OCI-LY3 (cell line): ENCODE results near the gene TENM4.

Experiments
- H2AFZ ChIP-seq: fragments of 200-600, 300-600 bp; shearing (Covaris generic); 2 replicates; pipeline ENCODE4 v1.6.0; 2014; ENCODE audit warnings: antibody characterized with exemption, low read depth, low read length
- H3K27ac ChIP-seq: fragments of 200-600, 300-600 bp; sonication (generic); 2 replicates; pipeline ENCODE4 v1.5.1; 2014; ENCODE audit warnings: mild to moderate bottlenecking, low read length, moderate library complexity, mixed read lengths
- H3K27me3 ChIP-seq: fragments of 200-600, 300-600 bp; sonication (generic); 2 replicates; pipeline ENCODE4 v1.6.1; 2014; ENCODE audit warnings: low read depth, low read length, mixed read lengths
- H3K36me3 ChIP-seq: fragments of 200-600, 300-600 bp; sonication (generic); replicated peaks from 2 replicates; pipeline ENCODE3; 2014; ENCODE audit warnings: low read depth, low read length, mixed read lengths
- H3K4me1 ChIP-seq: fragments of 300-600, 200-600 bp; sonication (generic); 2 replicates; pipeline ENCODE4 v1.6.1; 2014; ENCODE audit warnings: low read length, mixed read lengths
- H3K4me2 ChIP-seq: fragments of 200-600, 300-600 bp; sonication (generic); 2 replicates; pipeline ENCODE4 v1.6.1; 2014; ENCODE audit warnings: low read length, mixed read lengths
- H3K4me3 ChIP-seq: fragments of 300-600, 200-600 bp; sonication (generic); 2 replicates; pipeline ENCODE4 v1.5.1; 2014; ENCODE audit warnings: antibody characterized with exemption, mild to moderate bottlenecking, low read length, moderate library complexity
- H3K79me2 ChIP-seq: fragments of 300-600, 200-600 bp; shearing (Covaris generic); 2 replicates; pipeline ENCODE4 v1.6.1; 2014; ENCODE audit warnings: mild to moderate bottlenecking, low read length, mixed read lengths
- H3K9ac ChIP-seq: fragments of 300-600, 200-600 bp; shearing (Covaris generic); 2 replicates; pipeline ENCODE4 v1.6.0; 2014; ENCODE audit warnings: mild to moderate bottlenecking, low read length, moderate library complexity
- H3K9me3 ChIP-seq: fragments of 200-600, 300-600 bp; shearing (Covaris generic); 2 replicates; pipeline ENCODE4 v1.6.1; 2014; ENCODE audit warnings: low read length, mixed read lengths; ENCODE audit not compliant: insufficient read depth
- H4K20me1 ChIP-seq: fragments of 200-600, 300-600 bp; sonication (generic); 2 replicates; pipeline ENCODE4 v1.6.1; 2016; ENCODE audit warnings: low read length, mixed read lengths; ENCODE audit not compliant: insufficient read depth
- EZH2phosphoT487 ChIP-seq: fragments of 200-600 bp; shearing (Covaris generic); IDR thresholded peaks from 2 replicates; pipeline ENCODE4 v1.6.1; 2018; ENCODE audit warnings: antibody characterized with exemption, mixed run types, low read depth
- TF ChIP-seq, protein P1 (sequence below): fragments of 200-600, 300-600 bp; sonication (generic); IDR thresholded peaks from 2 replicates; pipeline ENCODE4 v1.5.1; 2014; ENCODE audit warnings: antibody characterized with exemption, low read length, low read depth

Gene TENM4

DNA sequence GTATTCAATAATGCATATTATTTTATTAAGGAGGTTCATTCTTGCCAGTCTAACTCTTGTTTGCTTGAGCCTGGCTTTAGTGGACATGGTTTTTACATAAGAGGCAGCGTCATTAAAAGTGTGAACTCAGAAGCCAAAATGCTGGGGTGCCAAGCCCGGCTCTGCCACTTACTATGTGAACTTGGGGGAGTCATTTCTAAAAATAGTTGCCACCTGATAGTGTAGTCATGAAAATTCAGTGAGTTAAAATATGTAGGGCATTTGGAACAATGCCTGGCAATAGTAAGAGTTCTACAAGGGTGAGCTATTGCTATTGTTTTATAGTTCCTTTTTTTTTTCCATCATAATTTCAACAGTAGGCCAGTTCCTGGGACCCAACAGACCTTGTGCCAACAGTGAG, 49.9 kb downstream of the TENM4 start:
- peaks cover 5% of the 10 kb centered on the region for H3K36me3 ChIP-seq
- H2AFZ ChIP-seq: no peak overlapping the region
- H4K20me1 ChIP-seq: peaks cover 99% of the 10 kb centered on the region
- H3K4me2 ChIP-seq: peak overlapping the region; percentile 11
- H3K9me3 ChIP-seq: no peaks in the 10 kb centered on the region
- no peak overlapping the region for H3K27ac ChIP-seq
- TF ChIP-seq, protein P1, sequence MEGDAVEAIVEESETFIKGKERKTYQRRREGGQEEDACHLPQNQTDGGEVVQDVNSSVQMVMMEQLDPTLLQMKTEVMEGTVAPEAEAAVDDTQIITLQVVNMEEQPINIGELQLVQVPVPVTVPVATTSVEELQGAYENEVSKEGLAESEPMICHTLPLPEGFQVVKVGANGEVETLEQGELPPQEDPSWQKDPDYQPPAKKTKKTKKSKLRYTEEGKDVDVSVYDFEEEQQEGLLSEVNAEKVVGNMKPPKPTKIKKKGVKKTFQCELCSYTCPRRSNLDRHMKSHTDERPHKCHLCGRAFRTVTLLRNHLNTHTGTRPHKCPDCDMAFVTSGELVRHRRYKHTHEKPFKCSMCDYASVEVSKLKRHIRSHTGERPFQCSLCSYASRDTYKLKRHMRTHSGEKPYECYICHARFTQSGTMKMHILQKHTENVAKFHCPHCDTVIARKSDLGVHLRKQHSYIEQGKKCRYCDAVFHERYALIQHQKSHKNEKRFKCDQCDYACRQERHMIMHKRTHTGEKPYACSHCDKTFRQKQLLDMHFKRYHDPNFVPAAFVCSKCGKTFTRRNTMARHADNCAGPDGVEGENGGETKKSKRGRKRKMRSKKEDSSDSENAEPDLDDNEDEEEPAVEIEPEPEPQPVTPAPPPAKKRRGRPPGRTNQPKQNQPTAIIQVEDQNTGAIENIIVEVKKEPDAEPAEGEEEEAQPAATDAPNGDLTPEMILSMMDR: no peak
- no peak for TF ChIP-seq EZH2phosphoT487
- H3K79me2 ChIP-seq: peaks cover 56% of the 10 kb centered on the region
- H3K9ac ChIP-seq: no peak overlapping the region
- H3K4me1 ChIP-seq: peaks cover 46% of the 10 kb centered on the region
- H3K27me3 ChIP-seq: peaks cover 33% of the 10 kb centered on the region
- H3K4me3 ChIP-seq: no peak overlapping the region

GRCh38 chr11:79390477-79390876, 50.4 kb downstream of the TENM4 start:
- TF ChIP-seq EZH2phosphoT487: no peak
- TF ChIP-seq, protein P1: no peak
- H3K4me2 ChIP-seq: peak overlapping the region; percentile 11; the same call in 1 of the 2 replicates
- H3K36me3 ChIP-seq: peaks cover 5% of the 10 kb centered on the region
- H3K9me3 ChIP-seq: no peaks in the 10 kb centered on the region
- H3K4me1 ChIP-seq: peaks cover 42% of the 10 kb centered on the region
- peaks cover 100% of the 10 kb centered on the region for H4K20me1 ChIP-seq
- H2AFZ ChIP-seq: no peak overlapping the region
- H3K4me3 ChIP-seq: no peak overlapping the region
- H3K27me3 ChIP-seq: peaks cover 38% of the 10 kb centered on the region
- no peak overlapping the region for H3K9ac ChIP-seq
- peaks cover 56% of the 10 kb centered on the region for H3K79me2 ChIP-seq
- H3K27ac ChIP-seq: no peak overlapping the region

GRCh38 chr11:79388201-79388600, 52.6 kb downstream of the TENM4 start:
- Histone ChIP-seq H3K4me1 (peaks cover 42% of the 10 kb centered on the region), H3K36me3 (peaks cover 5% of the 10 kb centered on the region)

DNA sequence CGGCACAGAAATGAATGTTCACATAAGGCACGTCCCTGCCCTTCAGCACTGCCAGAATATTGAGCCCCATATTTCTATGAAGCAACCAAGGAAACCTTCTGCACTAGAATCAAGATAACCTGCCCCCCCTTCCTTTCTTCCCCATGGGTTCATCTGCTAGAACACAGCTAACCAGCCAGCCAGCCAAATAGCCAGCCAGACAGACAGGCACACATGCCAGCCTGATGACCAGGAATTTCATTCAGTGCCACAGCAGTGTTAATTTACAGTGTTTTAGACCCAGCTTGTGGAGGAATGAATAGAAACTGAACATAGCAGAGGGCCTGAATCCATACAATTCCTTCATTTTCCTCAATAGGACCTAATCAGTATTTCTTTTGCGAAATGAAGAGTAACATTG, 57.0 kb downstream of the TENM4 start:
- TF ChIP-seq EZH2phosphoT487: no peak
- Histone ChIP-seq H3K27ac (no peak overlapping the region), H3K36me3 (peaks cover 5% of the 10 kb centered on the region), H3K4me1 (peaks cover 25% of the 10 kb centered on the region), H3K79me2 (peaks cover 54% of the 10 kb centered on the region), H4K20me1 (peaks cover 97% of the 10 kb centered on the region), H3K9me3 (no peaks in the 10 kb centered on the region), H2AFZ (no peak overlapping the region), H3K9ac (no peak overlapping the region), H3K4me3 (no peak overlapping the region), H3K27me3 (peaks cover 38% of the 10 kb centered on the region), H3K4me2 (no peak overlapping the region)

More at GRCh38 chr11:79388201-79388600, 52.6 kb downstream of the TENM4 start:
- H3K9me3 ChIP-seq: no peaks in the 10 kb centered on the region
- H3K27me3 ChIP-seq: peaks cover 50% of the 10 kb centered on the region
- peaks cover 63% of the 10 kb centered on the region for H3K79me2 ChIP-seq
- peaks cover 97% of the 10 kb centered on the region for H4K20me1 ChIP-seq
- H3K9ac ChIP-seq: no peak overlapping the region
- H3K4me3 ChIP-seq: no peak overlapping the region
- H3K27ac ChIP-seq: no peak overlapping the region
- peak overlapping the region; percentile 36 for H3K4me2 ChIP-seq
- TF ChIP-seq EZH2phosphoT487: no peak
- TF ChIP-seq, protein P1: no peak
- H2AFZ ChIP-seq: no peak overlapping the region
